Measurements from ENCODE around the gene CDH4.

DNA sequence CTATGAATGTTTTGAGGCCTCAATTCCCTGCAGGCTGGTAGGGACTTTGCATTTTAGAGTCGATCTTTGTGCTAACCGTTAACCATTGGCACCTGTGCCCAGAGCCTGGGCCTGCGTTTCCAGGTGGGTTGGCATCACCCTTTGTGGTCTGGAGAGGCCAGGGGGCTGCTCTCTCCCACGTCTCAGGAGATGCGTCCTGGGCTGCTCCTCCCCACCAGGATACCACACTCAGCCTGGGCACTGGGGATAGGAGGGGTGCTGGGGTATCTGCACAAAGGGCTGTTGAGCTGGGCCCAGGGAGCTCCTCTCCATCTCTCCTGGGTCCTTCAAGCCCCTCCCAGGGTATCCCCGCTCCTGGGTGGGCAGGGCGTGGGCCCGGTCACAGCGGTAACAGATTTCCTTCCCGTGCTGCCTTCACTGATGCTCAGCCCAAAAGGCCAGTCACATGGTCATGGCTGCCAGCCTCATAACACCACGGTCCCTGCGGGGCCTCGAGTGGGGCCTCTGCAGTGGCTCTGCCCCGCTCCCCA is 547.4 kb downstream of the CDH4 start:
- no peak for TF ChIP-seq SIN3A (IDR thresholded peaks at IDR 0.05; ENCODE audit: borderline replicate concordance, insufficient read depth, low read depth, low read length)
- TF ChIP-seq, protein P1, sequence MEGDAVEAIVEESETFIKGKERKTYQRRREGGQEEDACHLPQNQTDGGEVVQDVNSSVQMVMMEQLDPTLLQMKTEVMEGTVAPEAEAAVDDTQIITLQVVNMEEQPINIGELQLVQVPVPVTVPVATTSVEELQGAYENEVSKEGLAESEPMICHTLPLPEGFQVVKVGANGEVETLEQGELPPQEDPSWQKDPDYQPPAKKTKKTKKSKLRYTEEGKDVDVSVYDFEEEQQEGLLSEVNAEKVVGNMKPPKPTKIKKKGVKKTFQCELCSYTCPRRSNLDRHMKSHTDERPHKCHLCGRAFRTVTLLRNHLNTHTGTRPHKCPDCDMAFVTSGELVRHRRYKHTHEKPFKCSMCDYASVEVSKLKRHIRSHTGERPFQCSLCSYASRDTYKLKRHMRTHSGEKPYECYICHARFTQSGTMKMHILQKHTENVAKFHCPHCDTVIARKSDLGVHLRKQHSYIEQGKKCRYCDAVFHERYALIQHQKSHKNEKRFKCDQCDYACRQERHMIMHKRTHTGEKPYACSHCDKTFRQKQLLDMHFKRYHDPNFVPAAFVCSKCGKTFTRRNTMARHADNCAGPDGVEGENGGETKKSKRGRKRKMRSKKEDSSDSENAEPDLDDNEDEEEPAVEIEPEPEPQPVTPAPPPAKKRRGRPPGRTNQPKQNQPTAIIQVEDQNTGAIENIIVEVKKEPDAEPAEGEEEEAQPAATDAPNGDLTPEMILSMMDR (IDR thresholded peaks at IDR 0.05): no peak
- TF ChIP-seq POLR2AphosphoS5 (IDR thresholded peaks at IDR 0.05; ENCODE audit: low read depth, low read length): no peak
